Measurements from ENCODE around the gene PTPRK. TPM values are rescaled to one million over a fixed set of nuclear protein-coding genes. Genes with fewer than 3 reads are reported as not detected.
A peak's percentile ranks its signal among the peaks of the same experiment; 100 is the strongest.

PTPRK gene
- total RNA-seq, 1 experiment from 2014 or later: 265 TPM

- CTCF ChIA-PET: interaction anchor here (0.7 to 2.0 kb wide), 2 partner anchors 15 to 150 kb away, joined by 3 to 4 read pairs; partner anchors contain the start of gene PTPRK
- Mint-ChIP-seq H3K4me1 (ENCODE audit: low read depth, unreplicated experiment) (peaks cover 78% of the 10 kb centered on the region), H3K4me3 (ENCODE audit: low read depth, unreplicated experiment) (no peak overlapping the region), H3K27ac (ENCODE audit: unreplicated experiment) (peak overlapping the region; percentile 53), H3K36me3 (ENCODE audit: insufficient read depth, unreplicated experiment) (peaks cover 17% of the 10 kb centered on the region), H3K27me3 (ENCODE audit: unreplicated experiment) (no peaks in the 10 kb centered on the region), H3K9me3 (ENCODE audit: low read depth, unreplicated experiment) (peaks cover 5% of the 10 kb centered on the region)
- TF ChIP-seq CTCF (IDR thresholded peaks at IDR 0.05; ENCODE audit: unreplicated experiment): no peak
- intact Hi-C loops (cut with micrococcal nuclease; ENCODE audit: unreplicated experiment): no loop called here
- DNase-seq: no peak
- no TSS peak for BruUV-seq (replicated peaks)
Observed at GRCh38 chr6:128370072-128370471, 150.3 kb downstream of the PTPRK start.

GRCh38 chr6:128368213-128368944 lies 152.0 kb downstream of the PTPRK start:
- no peak for TF ChIP-seq CTCF (IDR thresholded peaks at IDR 0.05; ENCODE audit: unreplicated experiment)
- Mint-ChIP-seq H3K9me3 (ENCODE audit: low read depth, unreplicated experiment) (no peaks in the 10 kb centered on the region), H3K36me3 (ENCODE audit: insufficient read depth, unreplicated experiment) (peaks cover 15% of the 10 kb centered on the region), H3K4me1 (ENCODE audit: low read depth, unreplicated experiment) (peaks cover 77% of the 10 kb centered on the region), H3K27me3 (ENCODE audit: unreplicated experiment) (no peaks in the 10 kb centered on the region), H3K4me3 (ENCODE audit: low read depth, unreplicated experiment) (no peak overlapping the region), H3K27ac (ENCODE audit: unreplicated experiment) (peak overlapping the region; percentile 61)
- CTCF ChIA-PET: no interaction called here
- intact Hi-C loops (cut with micrococcal nuclease; ENCODE audit: unreplicated experiment): no loop called here
- BruUV-seq (replicated peaks): no TSS peak
- no peak for DNase-seq

GRCh38 chr6:128367437-128367836 lies 153.0 kb downstream of the PTPRK start:
- Mint-ChIP-seq H3K27me3 (ENCODE audit: unreplicated experiment) (no peaks in the 10 kb centered on the region), H3K9me3 (ENCODE audit: low read depth, unreplicated experiment) (no peaks in the 10 kb centered on the region), H3K4me3 (ENCODE audit: low read depth, unreplicated experiment) (peak overlapping the region; percentile 12), H3K27ac (ENCODE audit: unreplicated experiment) (no peak overlapping the region), H3K36me3 (ENCODE audit: insufficient read depth, unreplicated experiment) (peaks cover 15% of the 10 kb centered on the region), H3K4me1 (ENCODE audit: low read depth, unreplicated experiment) (peaks cover 78% of the 10 kb centered on the region)
- no peak for TF ChIP-seq CTCF (IDR thresholded peaks at IDR 0.05; ENCODE audit: unreplicated experiment)
- intact Hi-C loops (cut with micrococcal nuclease; ENCODE audit: unreplicated experiment): no loop called here
- no TSS peak for BruUV-seq (replicated peaks)
- no peak for DNase-seq
- CTCF ChIA-PET: no interaction called here

GRCh38 chr6:128365520-128366160 lies 154.8 kb downstream of the PTPRK start:
- peaks cover 15% of the 10 kb centered on the region for H3K36me3 Mint-ChIP-seq (ENCODE audit: insufficient read depth, unreplicated experiment)
- no peak for TF ChIP-seq CTCF (IDR thresholded peaks at IDR 0.05; ENCODE audit: unreplicated experiment)
- no peaks in the 10 kb centered on the region for H3K9me3 Mint-ChIP-seq (ENCODE audit: low read depth, unreplicated experiment)
- DNase-seq: peak; percentile 21
- intact Hi-C loops (cut with micrococcal nuclease; ENCODE audit: unreplicated experiment): loop anchor here (2.0 kb wide), 1 partner anchor 149 kb away; no protein-coding TSS in a partner anchor
- H3K4me1 Mint-ChIP-seq (ENCODE audit: low read depth, unreplicated experiment): peaks cover 68% of the 10 kb centered on the region
- H3K27ac Mint-ChIP-seq (ENCODE audit: unreplicated experiment): peak overlapping the region; percentile 72
- CTCF ChIA-PET: no interaction called here
- H3K4me3 Mint-ChIP-seq (ENCODE audit: low read depth, unreplicated experiment): peak overlapping the region; percentile 17
- H3K27me3 Mint-ChIP-seq (ENCODE audit: unreplicated experiment): no peaks in the 10 kb centered on the region
- BruUV-seq (replicated peaks): no TSS peak
